ENCODE measurements around the gene FAM185A. TPM values are rescaled to one million over a fixed set of nuclear protein-coding genes. Genes with fewer than 3 reads are reported as not detected.

The FAM185A gene
- total RNA-seq, 1 donor from 2014 or later, result 10.0 TPM

DNA sequence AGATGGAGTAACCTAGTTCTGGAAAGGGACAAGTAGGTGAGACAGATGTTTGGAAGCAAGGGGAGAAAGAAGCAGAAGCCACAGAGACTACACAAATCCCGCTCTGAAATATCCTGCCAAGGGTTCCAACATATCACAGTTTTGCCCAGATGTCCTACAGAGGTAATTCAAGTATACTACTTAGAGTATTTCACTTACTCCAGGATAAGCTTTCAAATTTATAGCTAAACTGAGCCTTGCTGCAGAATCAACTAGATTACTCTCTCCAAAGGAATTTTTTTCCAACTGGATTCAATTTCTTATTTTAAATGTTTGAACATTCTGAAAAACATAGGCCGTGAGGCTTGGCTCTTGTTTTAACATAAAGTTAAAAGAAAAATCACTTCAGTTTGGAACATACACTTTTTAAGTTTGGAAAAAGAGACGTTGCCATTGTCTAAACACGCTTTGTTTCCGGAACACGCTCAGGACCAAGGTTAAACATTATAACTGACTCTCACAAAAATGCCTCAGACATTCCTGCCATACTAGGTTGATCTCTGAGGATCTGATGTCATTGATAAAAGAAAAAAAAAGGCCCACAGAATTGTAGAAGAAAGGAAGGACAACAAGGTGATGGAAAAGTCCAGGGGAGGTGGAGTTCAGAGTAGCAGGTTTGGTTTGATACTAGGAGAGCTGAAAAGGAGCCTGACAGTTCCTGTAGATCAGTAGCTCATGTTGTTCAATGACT, 74.8 kb downstream of the FAM185A start:
- no peak overlapping the region for H3K4me3 ChIP-seq
- intact Hi-C loops (cut with DNase I), result no loop called here
- no peak overlapping the region for H3K27ac ChIP-seq
- ATAC-seq (no peak), DNase-seq (no peak)
- H3K9me3 ChIP-seq, result no peaks in the 10 kb centered on the region
- peaks cover 11% of the 10 kb centered on the region for H3K36me3 ChIP-seq
- TF ChIP-seq, protein P1, sequence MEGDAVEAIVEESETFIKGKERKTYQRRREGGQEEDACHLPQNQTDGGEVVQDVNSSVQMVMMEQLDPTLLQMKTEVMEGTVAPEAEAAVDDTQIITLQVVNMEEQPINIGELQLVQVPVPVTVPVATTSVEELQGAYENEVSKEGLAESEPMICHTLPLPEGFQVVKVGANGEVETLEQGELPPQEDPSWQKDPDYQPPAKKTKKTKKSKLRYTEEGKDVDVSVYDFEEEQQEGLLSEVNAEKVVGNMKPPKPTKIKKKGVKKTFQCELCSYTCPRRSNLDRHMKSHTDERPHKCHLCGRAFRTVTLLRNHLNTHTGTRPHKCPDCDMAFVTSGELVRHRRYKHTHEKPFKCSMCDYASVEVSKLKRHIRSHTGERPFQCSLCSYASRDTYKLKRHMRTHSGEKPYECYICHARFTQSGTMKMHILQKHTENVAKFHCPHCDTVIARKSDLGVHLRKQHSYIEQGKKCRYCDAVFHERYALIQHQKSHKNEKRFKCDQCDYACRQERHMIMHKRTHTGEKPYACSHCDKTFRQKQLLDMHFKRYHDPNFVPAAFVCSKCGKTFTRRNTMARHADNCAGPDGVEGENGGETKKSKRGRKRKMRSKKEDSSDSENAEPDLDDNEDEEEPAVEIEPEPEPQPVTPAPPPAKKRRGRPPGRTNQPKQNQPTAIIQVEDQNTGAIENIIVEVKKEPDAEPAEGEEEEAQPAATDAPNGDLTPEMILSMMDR (IDR thresholded peaks at IDR 0.05), result no peak
- no peaks in the 10 kb centered on the region for H3K4me1 ChIP-seq
- H3K27me3 ChIP-seq (ENCODE audit: low read depth), result no peaks in the 10 kb centered on the region

DNA sequence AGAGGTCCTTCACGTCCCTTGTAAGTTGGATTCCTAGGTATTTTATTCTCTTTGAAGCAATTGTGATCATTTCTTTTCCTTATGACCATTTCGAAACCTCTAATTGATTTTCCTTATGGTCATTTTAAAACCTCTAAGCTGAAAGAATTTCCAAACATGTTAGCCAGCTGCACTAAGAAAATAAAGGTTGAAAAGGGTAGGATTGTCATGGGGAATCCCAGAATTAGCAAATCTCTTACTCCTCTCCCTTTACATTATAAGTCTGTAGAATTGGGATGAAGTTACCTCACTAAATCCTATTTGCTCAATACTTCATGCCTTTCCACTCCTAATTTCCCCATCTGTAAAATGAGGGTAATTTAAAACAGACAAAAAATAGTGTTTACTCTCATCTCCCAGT, 79.5 kb downstream of the FAM185A start:
- Histone ChIP-seq H3K27ac (no peak overlapping the region), H3K36me3 (peaks cover 15% of the 10 kb centered on the region), H3K9me3 (no peaks in the 10 kb centered on the region), H3K4me1 (no peaks in the 10 kb centered on the region), H3K27me3 (ENCODE audit: low read depth) (no peaks in the 10 kb centered on the region), H3K4me3 (no peak overlapping the region)
- intact Hi-C loops (cut with DNase I), result no loop called here
- ATAC-seq (no peak), DNase-seq (no peak)
- TF ChIP-seq, protein P1 (IDR thresholded peaks at IDR 0.05), result no peak

DNA sequence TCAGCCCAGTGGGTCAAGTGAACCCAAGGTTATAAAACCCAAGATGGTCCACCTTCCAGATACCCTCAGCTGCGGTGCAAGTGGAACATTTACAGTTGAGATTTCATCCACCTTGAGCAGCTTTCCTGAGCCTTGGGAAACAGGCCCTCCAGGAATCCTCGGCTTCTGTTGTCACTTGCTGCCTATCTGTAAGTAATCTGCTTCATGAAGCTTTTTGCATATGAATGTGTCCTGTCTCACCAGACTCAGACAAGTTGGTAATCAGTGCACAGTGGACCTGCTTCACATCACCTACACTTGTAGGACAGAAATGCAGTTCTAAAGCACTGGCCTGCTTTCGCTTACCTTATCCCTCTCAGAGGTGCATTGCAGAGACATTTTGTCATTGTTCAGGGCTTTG, 80.3 kb downstream of the FAM185A start:
- peaks cover 15% of the 10 kb centered on the region for H3K36me3 ChIP-seq
- no peak overlapping the region for H3K27ac ChIP-seq
- no peaks in the 10 kb centered on the region for H3K27me3 ChIP-seq (ENCODE audit: low read depth)
- ATAC-seq, result no peak
- no peak overlapping the region for H3K4me3 ChIP-seq
- no peaks in the 10 kb centered on the region for H3K9me3 ChIP-seq
- TF ChIP-seq, protein P1 (IDR thresholded peaks at IDR 0.05), result no peak
- no peak for DNase-seq
- no peaks in the 10 kb centered on the region for H3K4me1 ChIP-seq
- intact Hi-C loops (cut with DNase I), result no loop called here

DNA sequence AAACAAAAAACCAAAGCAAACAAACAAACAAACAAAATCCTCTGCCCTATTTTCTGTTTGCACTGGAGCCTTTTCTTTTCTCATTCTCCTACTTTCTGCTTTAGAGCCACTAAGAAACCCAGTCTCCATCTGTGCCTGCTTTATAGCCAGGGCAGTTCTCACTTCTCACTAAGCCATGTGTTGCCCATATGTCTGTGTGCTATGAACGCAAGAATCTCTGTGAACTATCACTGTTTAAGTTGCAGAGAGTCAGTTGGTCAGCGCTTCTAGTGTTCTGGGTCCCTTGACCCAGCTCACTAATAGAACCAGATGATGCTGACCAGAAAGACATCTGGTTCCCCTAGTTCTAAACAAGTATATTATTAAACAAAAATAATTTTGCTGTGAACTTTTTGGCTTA, 81.4 kb downstream of the FAM185A start:
- peaks cover 15% of the 10 kb centered on the region for H3K36me3 ChIP-seq
- H3K4me3 ChIP-seq, result no peak overlapping the region
- H3K4me1 ChIP-seq, result no peaks in the 10 kb centered on the region
- H3K27ac ChIP-seq, result no peak overlapping the region
- ATAC-seq (no peak), DNase-seq (no peak)
- no peaks in the 10 kb centered on the region for H3K9me3 ChIP-seq
- TF ChIP-seq, protein P1 (IDR thresholded peaks at IDR 0.05), result no peak
- intact Hi-C loops (cut with DNase I), result no loop called here
- no peaks in the 10 kb centered on the region for H3K27me3 ChIP-seq (ENCODE audit: low read depth)

DNA sequence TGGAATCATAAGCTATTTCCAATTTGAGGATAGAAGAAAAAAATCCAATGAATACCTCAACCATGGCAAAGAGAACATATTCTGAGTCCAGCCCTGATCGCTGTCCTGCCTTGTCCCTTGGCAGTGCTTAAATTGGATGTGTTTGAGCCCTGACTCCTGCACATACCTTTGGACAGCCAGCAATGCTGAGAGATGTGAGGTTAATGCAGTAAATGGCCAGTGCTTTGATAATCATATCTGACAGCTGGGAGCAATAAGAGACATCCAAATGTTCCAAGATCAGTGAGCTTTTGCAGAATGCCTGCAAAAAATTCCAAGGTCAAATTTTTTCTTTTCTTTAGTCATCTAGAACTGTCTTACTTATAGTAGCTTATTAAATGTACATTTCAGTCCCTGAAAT, 83.9 kb downstream of the FAM185A start:
- Histone ChIP-seq H3K4me1 (no peaks in the 10 kb centered on the region), H3K27ac (no peak overlapping the region), H3K27me3 (ENCODE audit: low read depth) (no peaks in the 10 kb centered on the region), H3K9me3 (no peaks in the 10 kb centered on the region), H3K4me3 (no peak overlapping the region), H3K36me3 (peaks cover 15% of the 10 kb centered on the region)
- TF ChIP-seq, protein P1 (IDR thresholded peaks at IDR 0.05), result no peak
- intact Hi-C loops (cut with DNase I), result no loop called here
- ATAC-seq (no peak), DNase-seq (no peak)

Data from lower lobe of right lung (tissue), 2 donors.